Suppressor macrophage treated with lipopolysaccharide for 1 hour (primary cell): ENCODE data around the gene SPATA24.
"Not testable (repeated sequence)": the region's sequence is repeated elsewhere in the genome, so short reads cannot be mapped to it uniquely, and the experiment has no call there.

ENCODE experiments used
- DNase-seq, 3 donors: peaks; one replicate each; pipeline ENCODE4 v3.0.0-alpha.2; 2020 to 2022

Gene SPATA24

GRCh38 chr5:139416651-139417050 lies 12.8 kb upstream of the SPATA24 start:
- no peak for DNase-seq

- no peak for DNase-seq
These were observed 12.0 kb upstream of the SPATA24 start for GRCh38 chr5:139415869-139416268.

- no peak for DNase-seq
These were observed 11.5 kb upstream of the SPATA24 start for GRCh38 chr5:139415221-139415861.

- DNase-seq = no peak
These were observed 10.8 kb upstream of the SPATA24 start for GRCh38 chr5:139414581-139415130.

GRCh38 chr5:139413963-139414362 lies 10.1 kb upstream of the SPATA24 start:
- no peak for DNase-seq

- DNase-seq = no peak
These were observed 9.3 kb upstream of the SPATA24 start for GRCh38 chr5:139413153-139413552.

- DNase-seq = no peak
These were observed 7.3 kb upstream of the SPATA24 start for GRCh38 chr5:139410993-139411828.

- DNase-seq = no peak
These were observed 6.5 kb upstream of the SPATA24 start for GRCh38 chr5:139410121-139410992.

GRCh38 chr5:139409116-139409515 lies 5.2 kb upstream of the SPATA24 start:
- not testable (repeated sequence) for DNase-seq

GRCh38 chr5:139408191-139408590 lies 4.3 kb upstream of the SPATA24 start:
- DNase-seq = no peak

GRCh38 chr5:139407517-139407916 lies 3.6 kb upstream of the SPATA24 start:
- no peak for DNase-seq

GRCh38 chr5:139406963-139407362 lies 3.1 kb upstream of the SPATA24 start:
- DNase-seq = no peak

GRCh38 chr5:139404484-139404840 lies 573 bp upstream of the SPATA24 start:
- DNase-seq = no peak

GRCh38 chr5:139403418-139403786 lies 487 bp downstream of the SPATA24 start:
- DNase-seq = no peak

GRCh38 chr5:139402561-139403158 lies 1.2 kb downstream of the SPATA24 start:
- peak; percentile 38 to 62 (median 46) for DNase-seq

- DNase-seq = no peak
These were observed 2.3 kb downstream of the SPATA24 start for GRCh38 chr5:139401546-139401945.

- no peak for DNase-seq
These were observed 4.3 kb downstream of the SPATA24 start for GRCh38 chr5:139399501-139400121.

- DNase-seq = no peak
These were observed 6.0 kb downstream of the SPATA24 start for GRCh38 chr5:139397921-139398320.

GRCh38 chr5:139396691-139397090 lies 7.2 kb downstream of the SPATA24 start:
- no peak for DNase-seq

- DNase-seq = no peak
These were observed 7.8 kb downstream of the SPATA24 start for GRCh38 chr5:139395844-139396640.
